ENCODE results near the gene TIMP3.

DNA sequence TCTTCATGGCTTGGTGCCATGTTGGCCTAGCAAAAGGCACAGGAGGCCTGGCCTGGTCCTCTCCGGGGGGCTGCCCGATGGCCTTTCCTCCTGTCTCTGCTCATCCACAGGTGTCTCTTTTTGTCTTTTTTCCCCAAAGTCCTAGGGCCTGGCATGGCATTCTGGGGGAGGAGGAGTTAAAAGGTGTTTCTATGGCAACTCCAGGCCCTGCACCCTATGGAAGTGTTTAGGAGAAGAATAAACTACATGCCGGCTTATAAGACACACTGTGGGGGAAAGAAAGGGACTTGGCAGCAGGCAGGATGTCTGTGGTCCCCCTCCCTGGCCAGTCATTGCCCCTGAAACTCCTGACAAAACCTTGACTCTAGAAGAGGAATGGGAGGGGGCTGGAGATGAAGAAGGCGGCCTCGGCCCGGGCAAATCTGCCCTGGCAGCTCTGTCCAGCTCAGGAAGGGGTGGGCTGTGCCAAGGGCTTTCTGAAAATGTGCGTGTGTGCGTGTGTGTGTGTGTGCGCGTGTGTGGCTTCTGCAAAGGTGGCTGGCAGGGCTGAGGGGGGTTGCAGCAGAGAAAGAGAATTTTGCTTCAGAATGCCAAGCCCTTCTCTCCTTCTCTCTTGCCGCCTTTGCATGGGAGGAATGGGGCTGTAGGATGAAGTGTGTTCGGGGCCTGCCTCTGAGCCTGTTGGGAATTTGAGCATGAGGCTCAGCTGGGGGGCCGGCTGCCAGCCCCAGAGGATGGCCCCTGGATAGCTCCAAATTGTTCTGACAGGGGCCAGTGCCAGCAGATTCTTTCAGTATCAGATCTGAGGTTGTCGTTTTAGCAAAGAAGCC lies 3.2 kb downstream of the TIMP3 start:
- TF ChIP-seq, protein P1, sequence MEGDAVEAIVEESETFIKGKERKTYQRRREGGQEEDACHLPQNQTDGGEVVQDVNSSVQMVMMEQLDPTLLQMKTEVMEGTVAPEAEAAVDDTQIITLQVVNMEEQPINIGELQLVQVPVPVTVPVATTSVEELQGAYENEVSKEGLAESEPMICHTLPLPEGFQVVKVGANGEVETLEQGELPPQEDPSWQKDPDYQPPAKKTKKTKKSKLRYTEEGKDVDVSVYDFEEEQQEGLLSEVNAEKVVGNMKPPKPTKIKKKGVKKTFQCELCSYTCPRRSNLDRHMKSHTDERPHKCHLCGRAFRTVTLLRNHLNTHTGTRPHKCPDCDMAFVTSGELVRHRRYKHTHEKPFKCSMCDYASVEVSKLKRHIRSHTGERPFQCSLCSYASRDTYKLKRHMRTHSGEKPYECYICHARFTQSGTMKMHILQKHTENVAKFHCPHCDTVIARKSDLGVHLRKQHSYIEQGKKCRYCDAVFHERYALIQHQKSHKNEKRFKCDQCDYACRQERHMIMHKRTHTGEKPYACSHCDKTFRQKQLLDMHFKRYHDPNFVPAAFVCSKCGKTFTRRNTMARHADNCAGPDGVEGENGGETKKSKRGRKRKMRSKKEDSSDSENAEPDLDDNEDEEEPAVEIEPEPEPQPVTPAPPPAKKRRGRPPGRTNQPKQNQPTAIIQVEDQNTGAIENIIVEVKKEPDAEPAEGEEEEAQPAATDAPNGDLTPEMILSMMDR (IDR thresholded peaks at IDR 0.05) = no peak
- TF ChIP-seq, protein P2, sequence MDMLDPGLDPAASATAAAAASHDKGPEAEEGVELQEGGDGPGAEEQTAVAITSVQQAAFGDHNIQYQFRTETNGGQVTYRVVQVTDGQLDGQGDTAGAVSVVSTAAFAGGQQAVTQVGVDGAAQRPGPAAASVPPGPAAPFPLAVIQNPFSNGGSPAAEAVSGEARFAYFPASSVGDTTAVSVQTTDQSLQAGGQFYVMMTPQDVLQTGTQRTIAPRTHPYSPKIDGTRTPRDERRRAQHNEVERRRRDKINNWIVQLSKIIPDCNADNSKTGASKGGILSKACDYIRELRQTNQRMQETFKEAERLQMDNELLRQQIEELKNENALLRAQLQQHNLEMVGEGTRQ (IDR thresholded peaks at IDR 0.05; ENCODE audit: borderline replicate concordance, low read depth, low read length) = no peak
- TF ChIP-seq NRF1 (IDR thresholded peaks at IDR 0.05; ENCODE audit: low read depth, low read length) (no peak), EZH2phosphoT487 (IDR thresholded peaks at IDR 0.05; ENCODE audit: borderline replicate concordance, low read depth) (no peak), EP300 (IDR thresholded peaks at IDR 0.05; ENCODE audit: borderline replicate concordance in 1 of 2, low read depth in 1 of 2, low read length in 1 of 2) (no peak), MEF2A (IDR thresholded peaks at IDR 0.05; ENCODE audit: borderline replicate concordance, low read depth) (no peak), RAD21 (IDR thresholded peaks at IDR 0.05; ENCODE audit: low read length) (no peak), POLR2AphosphoS5 (IDR thresholded peaks at IDR 0.05; ENCODE audit: low read depth, low read length) (no peak)
- TF ChIP-seq, protein P3, sequence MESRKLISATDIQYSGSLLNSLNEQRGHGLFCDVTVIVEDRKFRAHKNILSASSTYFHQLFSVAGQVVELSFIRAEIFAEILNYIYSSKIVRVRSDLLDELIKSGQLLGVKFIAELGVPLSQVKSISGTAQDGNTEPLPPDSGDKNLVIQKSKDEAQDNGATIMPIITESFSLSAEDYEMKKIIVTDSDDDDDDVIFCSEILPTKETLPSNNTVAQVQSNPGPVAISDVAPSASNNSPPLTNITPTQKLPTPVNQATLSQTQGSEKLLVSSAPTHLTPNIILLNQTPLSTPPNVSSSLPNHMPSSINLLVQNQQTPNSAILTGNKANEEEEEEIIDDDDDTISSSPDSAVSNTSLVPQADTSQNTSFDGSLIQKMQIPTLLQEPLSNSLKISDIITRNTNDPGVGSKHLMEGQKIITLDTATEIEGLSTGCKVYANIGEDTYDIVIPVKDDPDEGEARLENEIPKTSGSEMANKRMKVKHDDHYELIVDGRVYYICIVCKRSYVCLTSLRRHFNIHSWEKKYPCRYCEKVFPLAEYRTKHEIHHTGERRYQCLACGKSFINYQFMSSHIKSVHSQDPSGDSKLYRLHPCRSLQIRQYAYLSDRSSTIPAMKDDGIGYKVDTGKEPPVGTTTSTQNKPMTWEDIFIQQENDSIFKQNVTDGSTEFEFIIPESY (IDR thresholded peaks at IDR 0.05; ENCODE audit: borderline replicate concordance, low read depth) = no peak
- TF ChIP-seq, protein P4, sequence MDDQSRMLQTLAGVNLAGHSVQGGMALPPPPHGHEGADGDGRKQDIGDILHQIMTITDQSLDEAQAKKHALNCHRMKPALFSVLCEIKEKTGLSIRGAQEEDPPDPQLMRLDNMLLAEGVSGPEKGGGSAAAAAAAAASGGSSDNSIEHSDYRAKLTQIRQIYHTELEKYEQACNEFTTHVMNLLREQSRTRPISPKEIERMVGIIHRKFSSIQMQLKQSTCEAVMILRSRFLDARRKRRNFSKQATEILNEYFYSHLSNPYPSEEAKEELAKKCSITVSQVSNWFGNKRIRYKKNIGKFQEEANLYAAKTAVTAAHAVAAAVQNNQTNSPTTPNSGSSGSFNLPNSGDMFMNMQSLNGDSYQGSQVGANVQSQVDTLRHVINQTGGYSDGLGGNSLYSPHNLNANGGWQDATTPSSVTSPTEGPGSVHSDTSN (IDR thresholded peaks at IDR 0.05) = no peak

All from SK-N-SH (cell line).